NCI-H345 treated with DMSO at 0.1 percent for 48 hours (cell line): ENCODE measurements around the gene MAP4K4.

Experiments used
- DNase-seq: peaks from one replicate; lab custom pipeline; 2025; ENCODE audit not compliant: unreplicated experiment; lab: John Stamatoyannopoulos, UW

MAP4K4 gene

DNA sequence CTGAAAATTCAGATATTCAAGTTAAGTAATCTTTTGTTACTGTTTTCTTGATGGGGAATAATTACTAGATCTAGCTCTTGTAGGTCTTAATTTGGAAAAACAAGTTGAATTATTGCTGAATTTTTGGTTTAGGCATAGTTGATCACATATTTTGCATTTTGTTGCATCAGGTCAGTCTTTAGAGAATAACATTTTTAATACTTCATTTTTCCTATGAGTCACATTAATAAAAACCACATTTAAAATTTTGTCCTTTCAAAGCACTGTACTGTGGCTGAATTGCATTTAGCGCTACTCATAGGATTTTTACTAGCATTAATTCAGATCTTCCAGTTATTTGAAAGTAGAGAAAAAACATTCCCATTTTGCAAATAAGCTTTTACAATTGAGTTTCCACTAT is 23.2 kb downstream of the MAP4K4 start:
- DNase-seq = no peak

DNA sequence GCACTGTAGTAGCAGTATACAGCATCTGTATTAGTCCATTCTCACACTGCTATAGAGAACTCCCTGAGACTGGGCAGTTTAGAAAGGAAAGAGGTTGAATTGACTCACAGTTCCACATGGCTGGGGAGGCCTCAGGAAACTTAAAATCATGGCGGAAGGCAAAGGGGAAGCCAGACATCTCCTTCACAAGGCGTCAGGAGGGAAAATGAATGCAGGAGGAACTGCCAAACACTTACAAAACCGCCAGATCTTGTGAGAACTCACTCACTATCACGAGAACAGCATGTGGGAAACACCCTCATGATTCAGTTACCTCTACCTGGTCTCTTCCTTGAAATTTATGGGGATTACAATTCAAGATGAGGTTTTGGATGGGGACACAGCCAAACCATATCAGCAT is 25.4 kb downstream of the MAP4K4 start:
- DNase-seq = no peak

DNA sequence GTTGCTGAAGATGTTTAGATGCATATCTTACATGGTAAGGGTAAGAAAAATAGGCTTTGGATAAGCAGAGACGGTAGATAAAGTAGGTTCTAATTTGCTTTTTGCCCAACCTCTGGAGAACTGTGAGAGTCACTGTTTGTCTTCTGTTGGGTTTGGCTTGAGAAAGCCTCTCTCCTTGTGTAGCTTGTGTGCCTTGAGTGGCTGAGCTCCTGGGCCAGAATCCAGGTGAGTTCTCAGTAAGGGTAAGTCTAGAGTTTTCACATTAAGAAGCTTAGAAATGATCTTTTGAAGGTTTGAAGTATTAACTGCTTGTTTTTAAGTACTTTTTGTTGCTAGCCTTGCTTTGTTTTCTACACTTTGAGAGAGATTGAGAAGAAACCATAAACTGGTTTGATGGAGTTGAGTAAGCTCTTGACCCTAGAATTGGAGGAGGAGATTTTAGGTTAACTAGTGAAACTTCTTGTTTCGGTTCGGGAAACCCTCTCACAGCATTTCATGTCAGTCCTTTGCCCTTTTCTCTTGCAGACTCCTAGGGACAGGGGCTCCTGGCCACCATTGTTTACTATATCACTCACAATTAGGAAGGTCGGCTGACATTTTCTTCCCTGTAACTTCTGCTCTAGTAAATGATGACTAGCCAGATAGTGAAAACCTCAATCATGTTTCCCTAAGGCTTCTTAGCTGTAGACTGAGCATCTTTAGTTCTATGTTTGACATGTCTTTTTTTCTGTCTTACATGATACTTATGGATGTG is 26.0 kb downstream of the MAP4K4 start:
- DNase-seq = no peak

DNA sequence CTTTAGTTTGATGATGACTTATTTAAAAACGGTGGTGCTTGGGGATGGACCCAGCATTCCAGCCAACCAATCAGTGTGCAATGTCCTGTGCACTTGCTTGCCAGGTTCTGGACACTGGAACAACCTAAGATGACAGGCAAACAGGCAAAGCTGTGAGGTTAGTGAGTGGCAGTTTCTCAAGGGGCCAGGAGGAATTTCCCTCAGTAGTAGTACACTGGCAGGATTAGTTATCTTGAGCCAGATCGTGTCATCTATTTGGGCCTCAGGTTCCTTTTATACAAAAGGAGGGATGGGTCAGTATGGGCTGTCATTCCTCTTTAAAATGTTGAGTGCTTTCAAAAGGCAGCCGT is 26.6 kb downstream of the MAP4K4 start:
- no peak for DNase-seq

DNA sequence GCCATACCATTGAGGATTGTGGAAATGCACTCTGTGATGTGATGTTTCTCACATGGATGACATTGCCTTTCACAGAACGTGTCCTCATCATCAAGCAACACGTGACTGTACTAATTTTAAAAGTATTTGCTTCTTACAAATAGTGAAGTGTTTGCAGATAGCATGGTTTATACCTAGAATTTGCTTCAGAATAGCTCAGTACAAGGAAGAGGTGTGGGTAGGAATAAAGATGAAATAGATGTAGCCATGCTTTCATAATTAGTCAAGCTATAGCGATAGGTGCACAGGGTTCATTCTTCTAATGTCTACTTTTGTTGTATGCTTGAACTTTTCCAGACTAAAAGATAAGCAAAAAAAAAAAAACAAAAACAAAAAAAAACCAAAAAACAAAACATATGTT is 27.5 kb downstream of the MAP4K4 start:
- no peak for DNase-seq

DNA sequence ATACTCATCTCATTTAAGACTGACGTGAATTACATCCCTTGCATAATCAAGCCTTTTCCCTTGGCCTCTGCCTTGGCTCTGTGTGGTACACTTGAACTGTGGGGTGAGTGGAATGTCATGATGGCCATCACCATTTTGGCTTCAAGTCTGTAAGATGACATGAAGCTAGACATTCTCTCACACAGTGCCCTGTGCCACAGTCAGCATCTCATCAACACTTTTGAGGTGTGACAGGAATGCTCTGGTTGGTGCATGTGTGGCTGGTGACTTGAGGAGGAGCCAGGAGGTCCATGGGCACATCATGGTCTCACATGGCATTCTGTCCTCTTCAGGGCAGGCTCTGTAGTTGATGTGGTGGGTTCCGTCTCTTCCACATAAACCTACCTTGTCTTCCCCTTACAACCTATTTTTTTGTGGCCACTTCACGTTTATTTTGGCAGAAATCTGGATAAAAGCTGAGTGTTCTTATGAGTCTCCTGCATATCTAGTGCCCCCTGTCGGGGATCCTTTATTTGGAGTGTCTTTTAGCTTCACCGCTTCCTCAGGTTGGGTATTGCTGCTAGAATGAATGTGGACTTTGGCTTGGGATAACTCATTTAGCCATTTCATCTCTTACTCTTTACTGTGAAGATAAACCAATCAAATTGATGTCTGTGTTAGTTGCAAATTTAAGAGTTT is 28.1 kb downstream of the MAP4K4 start:
- no peak for DNase-seq

DNA sequence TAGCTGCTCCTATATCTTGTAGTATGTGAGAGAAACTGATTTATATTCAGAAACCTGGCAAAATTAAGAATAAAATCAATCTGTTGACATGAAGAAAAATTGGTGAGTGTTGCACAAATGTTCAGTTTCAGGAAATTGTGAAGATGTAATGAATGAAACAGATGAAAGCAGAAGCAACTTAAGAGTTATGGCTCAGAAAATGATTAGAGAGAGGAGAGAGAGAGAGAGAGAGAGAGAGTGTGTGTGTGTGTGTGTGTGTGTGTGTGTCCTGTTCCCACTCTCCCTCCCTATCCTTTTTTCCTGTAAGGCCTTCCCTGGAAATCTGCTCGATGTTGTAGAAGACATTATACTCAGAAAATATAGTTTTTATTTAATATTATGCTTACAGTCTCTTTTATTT is 31.4 kb downstream of the MAP4K4 start:
- DNase-seq = no peak

DNA sequence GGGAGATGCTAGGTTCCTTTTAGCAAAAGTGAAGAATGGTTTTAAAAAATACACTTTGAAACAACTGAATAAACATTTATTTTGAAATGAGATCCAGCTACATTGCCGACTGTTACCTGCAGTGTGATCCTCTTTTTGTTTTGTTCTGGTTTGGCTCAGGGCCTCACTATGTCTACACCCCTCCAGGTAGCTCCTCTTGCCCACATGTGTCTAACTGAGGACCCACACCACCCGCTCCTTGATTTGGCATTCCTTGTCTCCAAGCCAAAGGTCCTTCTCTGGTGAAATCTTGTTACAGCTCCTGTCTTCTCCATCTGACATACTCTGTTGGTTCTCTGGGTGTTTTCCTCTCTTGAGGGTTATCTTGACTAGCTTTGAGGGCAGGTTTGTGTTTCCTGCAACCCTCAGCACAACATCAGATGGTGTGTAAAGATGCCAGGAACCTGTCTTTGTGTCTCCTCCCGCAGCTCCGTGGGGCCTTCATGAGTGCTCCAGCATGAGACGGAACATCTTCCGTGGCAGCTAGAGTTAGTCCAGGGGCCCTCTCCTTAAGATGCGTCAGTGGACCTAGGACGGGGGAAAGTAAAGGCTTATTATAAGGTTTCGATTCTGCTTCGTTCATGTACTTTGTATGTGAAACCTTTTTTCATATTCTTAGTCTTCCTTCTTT is 32.1 kb downstream of the MAP4K4 start:
- DNase-seq = no peak

DNA sequence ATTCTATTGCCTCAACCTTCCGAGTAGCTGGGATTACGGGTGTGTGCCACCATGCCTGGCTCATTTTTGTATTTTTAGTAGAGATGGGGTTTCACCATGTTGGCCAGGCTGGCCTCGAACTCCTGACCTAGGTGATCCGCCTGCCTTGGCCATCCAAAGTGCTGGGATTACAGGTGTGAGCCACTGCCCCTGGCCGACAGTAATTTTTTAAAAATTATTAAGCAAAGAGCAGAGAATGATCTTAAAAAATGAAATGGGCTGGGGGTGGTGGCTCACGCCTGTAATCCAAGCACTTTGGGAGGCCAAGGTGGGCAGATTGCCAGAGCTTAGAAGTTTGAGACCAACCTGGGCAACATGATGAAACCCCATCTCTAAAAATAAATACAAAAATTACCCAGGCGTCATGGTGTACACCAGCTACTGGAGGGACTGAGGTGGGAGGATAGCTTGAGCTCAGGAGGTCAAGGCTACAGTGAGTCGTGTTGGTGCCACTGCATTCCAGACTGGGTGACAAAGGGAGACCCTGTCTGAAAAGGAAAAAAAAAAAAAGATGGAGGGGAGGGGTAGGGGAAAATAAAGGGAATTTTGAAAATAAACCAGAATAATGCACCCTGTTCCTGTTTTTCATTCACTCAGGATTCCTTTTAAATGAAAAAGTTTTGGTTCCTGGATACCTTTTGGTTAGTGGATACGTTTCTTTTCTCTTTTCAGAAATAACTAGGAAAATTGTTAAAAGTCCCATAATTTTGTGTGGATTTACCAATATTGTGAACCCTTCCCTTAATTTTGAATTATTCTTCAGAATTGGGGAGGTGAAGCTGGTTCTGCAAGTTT is 33.9 kb downstream of the MAP4K4 start:
- DNase-seq = no peak

DNA sequence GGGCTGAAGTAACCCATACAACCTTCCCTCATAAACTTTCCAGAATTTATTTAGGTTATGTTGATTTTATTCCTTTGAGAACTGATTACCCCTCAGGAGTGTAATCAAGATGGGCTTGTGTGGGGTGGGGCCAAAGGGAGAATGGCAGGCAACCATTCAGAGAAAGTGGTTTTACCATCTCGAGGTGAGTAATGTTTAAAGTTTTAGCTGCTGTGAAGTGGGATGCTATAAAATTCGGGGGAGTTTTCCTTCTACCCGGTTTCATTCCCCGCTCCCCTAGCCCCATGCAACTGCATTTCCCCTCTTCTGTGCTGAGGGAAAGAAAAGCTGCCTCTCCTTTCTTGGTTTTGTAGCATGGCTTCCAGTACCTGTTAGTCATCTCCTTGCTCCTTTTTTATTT is 34.7 kb downstream of the MAP4K4 start:
- DNase-seq = no peak

DNA sequence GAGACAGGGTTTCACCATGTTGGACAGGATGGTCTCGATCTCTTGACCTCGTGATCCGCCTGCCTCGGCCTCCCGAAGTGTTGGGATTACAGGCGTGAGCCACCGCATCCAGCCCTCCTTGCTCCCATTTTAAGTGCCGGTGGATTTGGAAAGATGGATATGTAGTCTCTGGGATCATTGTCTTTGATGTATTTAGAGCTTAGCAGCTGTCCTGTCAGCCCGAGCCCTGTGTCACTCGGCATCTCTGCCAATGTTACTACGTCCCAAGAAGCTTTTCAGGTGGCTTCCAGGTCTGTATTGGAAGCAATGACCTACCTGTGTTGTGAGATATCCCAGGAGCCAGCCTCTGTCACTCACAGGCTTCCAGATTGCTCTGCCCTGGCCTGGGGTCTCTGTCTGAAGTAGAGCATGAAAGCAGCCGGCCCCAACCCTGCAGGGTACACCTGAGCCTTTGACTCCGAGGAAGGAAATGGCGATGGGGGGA is 35.3 kb downstream of the MAP4K4 start:
- no peak for DNase-seq

DNA sequence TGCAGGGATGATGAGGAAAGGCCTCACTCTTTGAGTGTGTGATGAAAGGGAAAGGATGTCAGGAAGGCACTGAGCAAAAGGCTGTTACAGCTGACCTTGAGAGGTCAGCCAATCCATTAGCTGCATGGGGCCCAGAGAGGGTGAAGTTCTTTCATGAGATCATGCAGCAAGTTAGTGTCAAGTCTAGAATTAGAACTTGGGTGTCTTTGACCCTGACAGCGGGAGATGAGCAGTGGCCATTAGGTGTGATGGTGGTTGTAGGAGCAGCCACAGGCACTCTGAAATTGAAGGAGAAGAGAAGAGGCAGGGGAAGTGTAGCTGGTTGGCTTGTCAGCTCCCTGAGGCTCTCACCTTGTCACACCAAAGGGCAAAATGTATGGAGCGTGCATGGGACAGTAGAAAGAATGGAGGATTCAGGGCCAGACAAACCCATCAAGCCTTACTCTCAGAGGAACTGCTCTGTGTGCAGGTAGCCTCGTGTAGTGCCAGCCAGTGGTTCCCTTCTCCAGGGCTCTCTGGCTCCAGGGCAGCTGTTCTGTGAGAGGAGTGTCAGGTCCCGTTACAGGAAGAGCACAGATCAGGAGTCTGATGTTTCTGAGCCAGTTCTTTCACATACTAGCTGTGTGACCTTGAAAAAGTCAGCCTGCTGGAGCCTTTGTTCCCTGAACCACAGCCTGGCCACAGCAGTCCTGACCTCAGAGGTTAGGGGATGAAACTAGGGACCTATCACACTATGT is 35.9 kb downstream of the MAP4K4 start:
- DNase-seq = no peak

DNA sequence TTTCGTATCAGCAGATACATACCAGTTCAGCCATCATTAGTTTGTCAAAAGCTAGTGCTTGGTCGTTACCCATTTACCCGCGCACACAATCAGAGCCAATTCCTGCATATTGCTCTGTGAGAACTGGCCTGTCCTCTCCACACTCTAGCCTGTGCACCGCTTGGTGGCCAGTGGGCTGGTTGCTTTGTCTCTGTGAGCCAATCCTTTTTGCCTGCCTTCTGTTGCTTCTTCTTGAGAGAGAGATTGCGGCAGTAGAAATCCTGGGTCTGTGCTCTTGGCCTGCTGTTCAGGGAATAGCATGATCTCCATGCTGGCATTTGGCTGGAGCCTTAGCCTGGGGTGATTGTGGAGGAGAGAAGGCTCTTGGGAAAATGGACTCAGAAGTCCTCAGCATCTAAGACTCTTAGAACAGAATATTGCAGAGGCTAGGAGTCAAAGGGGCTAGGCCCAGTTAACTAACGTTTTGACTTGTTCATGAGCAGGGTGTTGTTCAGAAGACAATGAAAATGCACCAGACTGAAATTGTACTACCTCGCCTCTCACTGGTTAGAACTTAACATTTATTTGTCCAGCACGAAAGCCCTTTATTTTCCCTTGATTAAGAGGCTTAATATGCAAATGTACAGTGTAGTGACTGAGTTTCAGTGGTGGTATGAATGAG is 37.1 kb downstream of the MAP4K4 start:
- no peak for DNase-seq

DNA sequence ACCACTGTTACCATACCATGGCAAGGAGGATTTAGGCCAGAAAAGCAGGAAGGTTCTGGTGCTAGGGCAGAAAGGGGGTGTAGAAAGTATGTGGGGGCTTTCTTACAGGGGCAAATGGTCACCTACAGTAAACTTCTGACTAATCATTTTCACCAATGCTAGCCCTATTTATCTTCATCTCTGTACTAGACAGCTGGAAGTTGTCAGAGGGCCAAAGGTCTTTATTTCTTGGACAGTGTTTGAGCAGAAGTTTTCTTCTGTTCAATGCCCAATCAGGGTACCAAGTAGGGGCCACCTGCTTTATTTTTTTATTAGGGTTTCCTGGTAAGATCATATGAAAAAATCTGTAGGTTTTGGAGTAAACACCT is 37.6 kb downstream of the MAP4K4 start:
- DNase-seq = no peak

DNA sequence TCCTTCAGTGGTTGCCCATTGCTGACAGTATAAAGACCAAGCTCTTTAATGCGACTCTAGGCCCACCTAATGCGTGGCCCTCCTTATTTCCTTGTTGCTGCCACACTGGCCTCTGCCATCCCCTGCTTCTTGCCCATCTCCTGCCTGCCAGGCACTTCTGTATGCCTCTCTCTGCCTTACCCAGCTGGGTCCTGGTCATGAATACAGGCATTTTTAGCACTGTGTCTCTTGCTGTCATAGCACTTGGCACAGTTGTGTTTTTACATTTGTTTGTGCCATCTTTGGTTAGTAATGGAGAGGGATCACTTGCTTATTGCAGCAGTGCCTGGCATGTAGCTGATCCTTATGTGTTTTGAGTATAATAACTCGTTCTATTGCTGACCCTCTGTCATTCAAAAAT is 38.7 kb downstream of the MAP4K4 start:
- DNase-seq = no peak

DNA sequence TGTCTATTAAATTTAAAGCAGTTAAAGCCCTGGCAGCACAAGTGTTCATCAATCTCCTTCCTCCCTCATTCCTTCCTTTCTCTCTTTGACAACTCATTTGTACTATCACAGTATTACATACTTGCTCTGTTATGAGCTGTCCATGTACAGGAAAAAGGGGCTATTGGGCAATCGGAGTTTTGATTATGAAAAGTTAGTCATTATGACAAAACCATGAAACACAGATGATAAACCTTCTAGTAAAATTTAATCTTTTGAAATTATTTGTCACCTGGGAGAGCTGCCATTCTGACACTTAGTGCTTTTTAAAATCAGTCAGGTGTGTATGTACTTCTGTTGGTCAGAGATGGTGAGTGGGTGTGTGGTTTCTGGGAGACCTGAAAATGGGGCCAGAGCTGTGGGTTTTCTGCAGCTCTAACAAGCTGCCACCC is 39.4 kb downstream of the MAP4K4 start:
- no peak for DNase-seq

DNA sequence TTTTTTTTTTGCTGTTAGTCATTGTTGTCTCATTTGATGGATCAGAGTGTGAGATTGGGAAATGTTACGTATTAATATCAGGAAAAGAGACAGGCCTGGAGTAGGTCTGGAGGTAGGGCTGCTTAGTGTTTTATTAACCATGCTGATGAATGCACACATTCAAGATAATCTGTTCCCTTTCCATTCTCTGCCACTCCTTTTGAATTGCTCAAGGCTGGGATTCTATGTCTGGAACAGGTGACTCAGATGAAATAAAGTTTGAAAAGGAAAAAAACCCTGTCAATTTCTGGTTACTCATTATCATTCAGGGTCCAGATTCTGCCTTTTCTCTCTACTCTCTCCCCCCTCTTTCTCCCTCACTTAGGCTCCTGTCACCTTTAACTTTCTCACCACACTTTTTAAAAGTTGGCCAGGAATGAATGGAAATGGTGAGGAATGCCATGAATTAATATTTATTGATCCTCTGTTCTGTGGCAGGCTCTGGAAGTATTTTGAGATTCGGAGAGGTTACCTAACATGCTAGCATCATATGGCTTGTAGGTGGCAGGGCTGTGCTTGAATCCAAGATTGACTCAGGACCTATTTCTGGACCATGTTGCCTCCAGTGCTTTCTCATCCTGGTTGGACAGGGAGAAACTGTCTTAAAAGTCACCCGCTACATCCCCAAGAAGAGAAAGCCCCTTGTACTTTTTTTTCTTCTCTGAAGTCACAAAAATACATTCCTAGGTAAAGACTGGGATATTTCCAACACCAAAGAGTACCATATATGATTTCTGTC is 40.2 kb downstream of the MAP4K4 start:
- no peak for DNase-seq

DNA sequence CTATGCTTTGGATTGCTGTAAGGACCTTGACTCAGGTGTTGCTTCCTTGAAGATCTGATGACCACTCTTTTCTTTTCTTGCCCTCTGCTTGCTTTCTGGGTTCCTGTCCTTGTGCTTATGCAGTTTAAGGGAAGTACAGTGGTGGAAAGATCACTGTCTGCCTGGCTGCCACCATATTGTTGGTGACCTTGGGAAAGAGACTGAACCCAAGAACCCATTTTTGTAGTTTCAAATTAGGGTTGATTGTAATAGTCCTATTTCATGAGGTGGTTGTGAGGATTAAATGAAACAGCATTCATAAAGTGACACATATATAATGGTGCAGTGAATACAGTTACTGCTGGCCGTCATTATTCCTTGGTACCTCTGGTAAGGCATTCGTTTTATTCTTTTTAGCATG is 41.1 kb downstream of the MAP4K4 start:
- DNase-seq = no peak

DNA sequence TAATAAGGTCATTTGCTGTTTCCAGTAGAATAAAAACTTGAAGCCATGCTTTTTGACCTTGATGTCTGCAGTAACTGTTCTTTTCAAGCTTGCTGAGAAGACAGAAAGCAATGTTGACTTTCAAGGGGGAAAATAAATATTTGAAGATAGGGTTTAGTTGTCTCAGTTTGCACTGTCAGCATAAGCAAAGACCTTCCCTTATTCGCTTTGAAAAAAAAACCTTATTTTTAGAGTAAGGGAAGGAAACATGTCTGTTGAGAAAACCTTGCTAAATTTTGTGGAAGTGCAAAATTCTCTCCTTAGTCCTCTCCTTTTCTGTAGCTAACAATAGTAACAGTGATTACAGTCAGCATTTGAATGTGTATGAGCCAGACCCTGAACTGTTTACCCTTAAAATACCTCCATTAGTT is 43.1 kb downstream of the MAP4K4 start:
- DNase-seq = no peak
